IMR-90 (cell line): ENCODE measurements around the gene BAZ1A. TPM values are rescaled to one million over a fixed set of nuclear protein-coding genes. Genes with fewer than 3 reads are reported as not detected.

Source experiments
- ATAC-seq: fragments of 200-7000 bp; cut with Tn5 transposase; 2 replicates; pipeline ENCODE4 v1.9.1; 2020; ENCODE audit warnings: low read depth, mild to moderate bottlenecking, moderate library complexity
- BruUV-seq: library from RNA; stranded (reverse); fragments of 400-500 nt; replicated peaks from 2 replicates; lab custom pipeline; 2021; lab: Mats Ljungman, UMichigan
- CTCF ChIA-PET: fragments of 300-600 bp; formaldehyde crosslinking; extraction: SDS; loops from one replicate; lab custom pipeline; 2021; ENCODE audit warnings: antibody characterized with exemption; lab: Yijun Ruan, JAX
- POLR2A ChIA-PET: fragments of 300-600 bp; sonication (Branson Sonifier 250); formaldehyde crosslinking; loops from one replicate; lab custom pipeline; 2022; ENCODE audit warnings: antibody characterized with exemption; ENCODE audit not compliant: unreplicated experiment; lab: Charles Lee
- DNase-seq: peaks from one replicate; pipeline ENCODE4 v3.0.0; 2013
- H2AFZ ChIP-seq: replicated peaks from 2 replicates; pipeline ENCODE3; 2013; ENCODE audit warnings: low read length, mild to moderate bottlenecking; ENCODE audit not compliant: poor library complexity
- H2AK5ac ChIP-seq: 2 replicates; pipeline ENCODE4 v1.6.1; 2013; ENCODE audit warnings: low read depth, low read length, inconsistent platforms
- H2AK9ac ChIP-seq: replicated peaks from 2 replicates; pipeline ENCODE3; 2013; ENCODE audit warnings: mild to moderate bottlenecking, low read depth, low read length, moderate library complexity; ENCODE audit not compliant: poor library complexity
- H2BK120ac ChIP-seq: 2 replicates; pipeline ENCODE4 v1.6.1; 2013; ENCODE audit warnings: low read depth, low read length, inconsistent platforms
- H2BK15ac ChIP-seq: 3 replicates; pipeline ENCODE4 v1.6.1; 2013; ENCODE audit warnings: low read depth, low read length, inconsistent platforms
- H2BK20ac ChIP-seq: 2 replicates; pipeline ENCODE4 v1.6.1; 2013; ENCODE audit warnings: low read depth, mild to moderate bottlenecking, inconsistent platforms, low read length, moderate library complexity
- H2BK5ac ChIP-seq: 2 replicates; pipeline ENCODE4 v1.6.1; 2013; ENCODE audit warnings: mild to moderate bottlenecking, low read depth, low read length, inconsistent platforms; ENCODE audit not compliant: poor library complexity, severe bottlenecking
- H3K14ac ChIP-seq: replicated peaks from 2 replicates; pipeline ENCODE4 v1.6.1; 2013; ENCODE audit warnings: low read depth, low read length, inconsistent platforms
- H3K18ac ChIP-seq: 2 replicates; pipeline ENCODE4 v1.6.1; 2013; ENCODE audit warnings: low read depth, low read length, control low read depth
- H3K23ac ChIP-seq: 2 replicates; pipeline ENCODE4 v1.6.1; 2013; ENCODE audit warnings: low read depth, low read length, inconsistent platforms
- H3K27ac ChIP-seq: 2 replicates; pipeline ENCODE4 v1.5.1; 2013; ENCODE audit warnings: mild to moderate bottlenecking, control low read depth, low read length; ENCODE audit not compliant: insufficient read depth
- H3K27me3 ChIP-seq: 2 replicates; pipeline ENCODE4 v1.6.1; 2013; ENCODE audit warnings: low read length; ENCODE audit not compliant: control insufficient read depth, insufficient read depth
- H3K36me3 ChIP-seq: 2 replicates; pipeline ENCODE4 v1.6.1; 2013; ENCODE audit warnings: low read length, mixed read lengths; ENCODE audit not compliant: control insufficient read depth, insufficient read depth
- H3K4ac ChIP-seq: 2 replicates; pipeline ENCODE4 v1.6.1; 2013; ENCODE audit warnings: low read depth, low read length, inconsistent platforms
- H3K4me1 ChIP-seq: 2 replicates; pipeline ENCODE4 v1.6.1; 2013; ENCODE audit warnings: low read length, mixed read lengths; ENCODE audit not compliant: control insufficient read depth, insufficient read depth
- H3K4me2 ChIP-seq: 2 replicates; pipeline ENCODE4 v1.6.1; 2013; ENCODE audit warnings: low read depth, mild to moderate bottlenecking, control low read depth, low read length, moderate library complexity
- H3K4me3 ChIP-seq: 2 replicates; pipeline ENCODE4 v1.5.1; 2013; ENCODE audit warnings: low read depth, mild to moderate bottlenecking, control low read depth, low read length, moderate library complexity; ENCODE audit not compliant: insufficient read depth
- H3K56ac ChIP-seq: 2 replicates; pipeline ENCODE4 v1.6.1; 2013; ENCODE audit warnings: low read length, inconsistent platforms; ENCODE audit not compliant: insufficient read depth; ENCODE audit errors: extremely low read depth
- H3K79me1 ChIP-seq, 2 experiments: 2 replicates each; pipeline ENCODE4 v1.6.1; 2013; ENCODE audit warnings: low read length in 2 of 2, inconsistent platforms in 1 of 2, low read depth in 1 of 2
- H3K9ac ChIP-seq: 2 replicates; pipeline ENCODE4 v1.6.1; 2013; ENCODE audit warnings: low read depth, low read length, control low read depth
- H3K9me1 ChIP-seq: 2 replicates; pipeline ENCODE4 v1.6.1; 2013; ENCODE audit warnings: low read length, inconsistent platforms; ENCODE audit not compliant: insufficient read depth
- H3K9me3 ChIP-seq: 2 replicates; pipeline ENCODE4 v1.6.1; 2013; ENCODE audit warnings: low read length; ENCODE audit not compliant: control insufficient read depth, insufficient read depth
- H4K20me1 ChIP-seq: 2 replicates; pipeline ENCODE4 v1.6.1; 2013; ENCODE audit warnings: low read length, inconsistent platforms; ENCODE audit not compliant: insufficient read depth
- H4K5ac ChIP-seq: 2 replicates; pipeline ENCODE4 v1.6.1; 2013; ENCODE audit warnings: mild to moderate bottlenecking, low read depth, low read length, control low read depth
- H4K8ac ChIP-seq, 2 experiments: 2 replicates each; pipeline ENCODE4 v1.6.1; 2013; ENCODE audit warnings: low read depth in 2 of 2, low read length in 2 of 2, control low read depth in 1 of 2, inconsistent platforms in 1 of 2
- H4K91ac ChIP-seq: 2 replicates; pipeline ENCODE4 v1.6.1; 2013; ENCODE audit warnings: low read depth, low read length, inconsistent platforms; ENCODE audit not compliant: insufficient read depth
- CEBPB ChIP-seq: IDR thresholded peaks from 2 replicates; pipeline ENCODE4 v1.6.1; 2012; ENCODE audit warnings: low read depth, low read length, improper control_type of control experiment
- NFE2L2 ChIP-seq: fragments of 150-350 bp; IDR thresholded peaks from 2 replicates; pipeline ENCODE4 v1.6.1; 2016; ENCODE audit warnings: low read depth, mild to moderate bottlenecking, low read length
- SMC3 ChIP-seq: fragments of 150-350 bp; IDR thresholded peaks from 2 replicates; pipeline ENCODE4 v1.6.1; 2016; ENCODE audit warnings: low read depth, mild to moderate bottlenecking, antibody characterized with exemption, low read length, moderate library complexity
- WGBS, 2 experiments: methylation state at CpG; one replicate each; pipeline versions ENCODE4 v1.1.5 to v1.1.7; 2013; ENCODE audit warnings: missing lambda C conversion rate in 2 of 2; ENCODE audit not compliant: insufficient read length in 1 of 2; ENCODE audit errors: extremely low coverage in 2 of 2; 5-methylcytosine and 5-hydroxymethylcytosine counted together
- dilution Hi-C: fragments of 300-500 bp; cut with HindIII; formaldehyde crosslinking; loops from one replicate; pipeline ENCODE4 v1.14.3; 2018; ENCODE audit warnings: low sequenced_read_pairs; ENCODE audit not compliant: unreplicated experiment
- in situ Hi-C: fragments of 300-500 bp; cut with MboI; formaldehyde crosslinking; loops from 3 replicates; pipeline ENCODE4 v1.14.3; 2019; ENCODE audit warnings: low sequenced_read_pairs, inconsistent platforms, mixed read lengths
- intact Hi-C: fragments of 100-400 bp; cut with micrococcal nuclease; formaldehyde crosslinking; loops from 2 replicates; pipeline ENCODE4 v1.10.0; 2022
- polyA plus RNA-seq, 3 experiments: library from polyadenylated mRNA; depleted of rRNA; stranded (reverse); fragments of >200 nt; gene quantifications; 2 replicates each; pipeline ENCODE4 v1.2.3, GENCODE V29; 2012; ENCODE audit warnings: low replicate concordance in 1 of 3
- total RNA-seq: library from RNA; depleted of rRNA; stranded (reverse); fragments of >200 nt; gene quantifications from 2 replicates; pipeline ENCODE4 v1.2.3, GENCODE V29; 2012

Gene BAZ1A
- total and polyA plus RNA-seq, 2 of the 4 experiments (the other 2 are of a cell fraction), result 15.3 to 23.8 TPM

DNA sequence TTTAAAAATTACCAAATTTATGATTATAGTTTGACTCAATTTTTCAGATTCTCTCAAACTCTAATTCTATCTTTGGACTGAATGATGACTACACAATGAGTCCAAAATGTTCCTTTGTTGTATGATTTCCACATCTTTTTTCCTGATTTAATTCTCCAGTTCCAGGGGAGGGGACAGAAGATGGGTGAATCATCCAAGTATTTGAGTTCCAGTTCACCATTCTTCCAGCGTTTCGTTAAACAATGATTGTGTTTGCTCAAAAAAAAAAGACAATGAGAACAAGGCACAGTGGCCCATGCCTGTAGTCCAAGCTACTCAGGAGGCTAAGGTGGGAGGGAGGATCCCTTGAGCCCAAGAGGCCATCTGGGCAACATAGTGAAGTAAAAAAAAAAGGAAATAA lies 23.8 kb downstream of the BAZ1A start:
- Histone ChIP-seq H3K23ac (no peak overlapping the region), H2BK120ac (no peak overlapping the region), H3K4me3 (no peak overlapping the region), H2BK15ac (no peak overlapping the region), H3K27ac (no peak overlapping the region), H3K4me2 (no peak overlapping the region), H3K4ac (no peak overlapping the region), H2AFZ (no peak overlapping the region), H3K4me1 (no peaks in the 10 kb centered on the region; the same call in 1 of the 2 replicates), H2BK20ac (no peak overlapping the region), H4K20me1 (no peaks in the 10 kb centered on the region; the same call in 1 of the 2 replicates), H3K9me3 (no peaks in the 10 kb centered on the region), H3K9me1 (no peaks in the 10 kb centered on the region), H4K5ac (no peak overlapping the region), H3K14ac (peak overlapping the region; percentile 83; the same call in 1 of the 2 replicates), H4K91ac (0 out of 2 replicates have a peak overlapping the region, but pooled peaks have one; percentile 3), H3K9ac (no peak overlapping the region), H2AK5ac (no peak overlapping the region), H3K79me1 (peaks cover 22 to 45% of the 10 kb centered on the region in 2 experiments; a peak in 3 of 4 replicates), H2AK9ac (no peak overlapping the region), H2BK5ac (no peak overlapping the region), H3K27me3 (no peaks in the 10 kb centered on the region), H3K56ac (no peak overlapping the region), H3K18ac (no peak overlapping the region), H3K36me3 (peaks cover 9% of the 10 kb centered on the region), H4K8ac (peak overlapping the region in 1 of 2 experiments; percentile 69; a peak in 1 of 4 replicates)
- POLR2A ChIA-PET, result interaction anchor here (0.6 kb wide), 1 partner anchor 801 kb away, joined by 5 read pairs; no protein-coding TSS in a partner anchor
- WGBS, 2 experiments, result 45% methylated on average over 2 of the region's 2 CpGs; no CpG with 5 or more reads in 1 of the 2 experiments
- intact Hi-C loops, result no loop called here
- no peak for ATAC-seq
- no peak for TF ChIP-seq NFE2L2
- TF ChIP-seq CEBPB, result peak; percentile 36; the same call in 1 of the 2 replicates
- TF ChIP-seq SMC3, result no peak
- CTCF ChIA-PET, result no interaction called here
- peak; percentile 71 for DNase-seq
- dilution Hi-C loops, result no loop called here
- no TSS peak for BruUV-seq
- in situ Hi-C loops, result no loop called here
